Neural progenitor cell (in vitro differentiated cells): ENCODE measurements around the gene GADD45B. TPM values are rescaled to one million over a fixed set of nuclear protein-coding genes. Genes with fewer than 3 reads are reported as not detected.
"Not testable (repeated sequence)": the region's sequence is repeated elsewhere in the genome, so short reads cannot be mapped to it uniquely, and the experiment has no call there.

ENCODE experiments used
- DNase-seq: peaks from one replicate; pipeline ENCODE4 v3.0.0-alpha.2; 2016; ENCODE audit warnings: low spot score
- H2AFZ ChIP-seq: fragments of 200-600 bp; sonication (generic); replicated peaks from 2 replicates; pipeline ENCODE4 v1.6.1; 2016; ENCODE audit warnings: antibody characterized with exemption
- H3F3A ChIP-seq: fragments of 200-600 bp; sonication (generic); 2 replicates; pipeline ENCODE4 v1.6.1; 2016; ENCODE audit warnings: antibody characterized with exemption, low read depth
- H3K27ac ChIP-seq: fragments of 200-600 bp; sonication (generic); 2 replicates; pipeline ENCODE4 v1.5.1; 2016; ENCODE audit warnings: mild to moderate bottlenecking
- H3K27me3 ChIP-seq: fragments of 200-600 bp; sonication (generic); 2 replicates; pipeline ENCODE4 v1.6.1; 2016; ENCODE audit warnings: mild to moderate bottlenecking, moderate library complexity
- H3K36me3 ChIP-seq: fragments of 200-600 bp; sonication (generic); 2 replicates; pipeline ENCODE4 v1.5.1; 2016
- H3K4me1 ChIP-seq: fragments of 200-600 bp; sonication (generic); 2 replicates; pipeline ENCODE4 v1.6.1; 2016; ENCODE audit warnings: mixed run types
- H3K4me2 ChIP-seq: fragments of 200-600 bp; sonication (generic); 2 replicates; pipeline ENCODE4 v1.6.1; 2016
- H3K4me3 ChIP-seq: fragments of 200-600 bp; sonication (generic); 2 replicates; pipeline ENCODE4 v1.5.1; 2016
- H3K79me2 ChIP-seq: fragments of 200-600 bp; sonication (generic); 2 replicates; pipeline ENCODE4 v1.6.1; 2016; ENCODE audit warnings: low read depth
- H3K9ac ChIP-seq: fragments of 200-600 bp; sonication (generic); 2 replicates; pipeline ENCODE4 v1.6.1; 2016
- H3K9me3 ChIP-seq: fragments of 200-600 bp; sonication (generic); 2 replicates; pipeline ENCODE4 v1.5.1; 2016; ENCODE audit warnings: low read depth
- H4K20me1 ChIP-seq: fragments of 200-600 bp; sonication (generic); 2 replicates; pipeline ENCODE4 v1.6.1; 2016; ENCODE audit warnings: low read depth
- H3K27ac Mint-ChIP-seq: 3 replicates; pipeline ENCODE4 v1.8.0; 2021; ENCODE audit warnings: mixed read lengths
- H3K27me3 Mint-ChIP-seq: 2 replicates; pipeline ENCODE4 v1.8.0; 2022; ENCODE audit warnings: low read depth, mild to moderate bottlenecking, inconsistent platforms, moderate library complexity, mixed read lengths; ENCODE audit not compliant: insufficient read depth
- H3K36me3 Mint-ChIP-seq: 3 replicates; pipeline ENCODE4 v1.8.0; 2021; ENCODE audit warnings: mixed read lengths
- H3K4me1 Mint-ChIP-seq: 3 replicates; pipeline ENCODE4 v1.8.0; 2021; ENCODE audit warnings: mixed read lengths
- H3K4me3 Mint-ChIP-seq: 3 replicates; pipeline ENCODE4 v1.8.0; 2021; ENCODE audit warnings: mild to moderate bottlenecking, moderate library complexity, mixed read lengths
- H3K9me3 Mint-ChIP-seq: 3 replicates; pipeline ENCODE4 v1.8.0; 2020; ENCODE audit warnings: mixed read lengths
- CTCF ChIP-seq: fragments of 200-600 bp; sonication (generic); IDR thresholded peaks from 2 replicates; pipeline ENCODE4 v1.5.1; 2017; ENCODE audit warnings: antibody characterized with exemption, mild to moderate bottlenecking
- EZH2 ChIP-seq: fragments of 200-600 bp; sonication (generic); IDR thresholded peaks from 2 replicates; pipeline ENCODE4 v1.6.1; 2017; ENCODE audit warnings: antibody characterized with exemption, mild to moderate bottlenecking, moderate library complexity
- EZH2phosphoT487 ChIP-seq: fragments of 200-600 bp; sonication (generic); IDR thresholded peaks from 2 replicates; pipeline ENCODE4 v1.6.1; 2017; ENCODE audit warnings: antibody characterized with exemption
- total RNA-seq: library from RNA; depleted of rRNA; stranded (reverse); fragments of >200 nt; gene quantifications from 2 replicates; pipeline ENCODE4 v1.2.3, GENCODE V29; 2015; ENCODE audit warnings: low replicate concordance

The GADD45B gene
- total RNA-seq, 1 donor from 2014 or later = 6.2 TPM

- H3K9ac ChIP-seq = no peak overlapping the region
- H2AFZ ChIP-seq = no peak overlapping the region
- Mint-ChIP-seq H3K27ac (no peak overlapping the region), H3K9me3 (no peaks in the 10 kb centered on the region), H3K4me3 (no peak overlapping the region), H3K36me3 (no peaks in the 10 kb centered on the region), H3K27me3 (peaks cover 5% of the 10 kb centered on the region), H3K4me1 (peaks cover 19% of the 10 kb centered on the region)
- H3F3A ChIP-seq = peaks cover 10% of the 10 kb centered on the region
- DNase-seq = no peak
- TF ChIP-seq EZH2phosphoT487 = no peak
- TF ChIP-seq CTCF = no peak
- no peak for TF ChIP-seq EZH2
- H3K4me3 ChIP-seq = no peak overlapping the region
- no peak overlapping the region for H3K27ac ChIP-seq
- H3K27me3 ChIP-seq = no peaks in the 10 kb centered on the region
- H3K9me3 ChIP-seq = no peaks in the 10 kb centered on the region
- H3K4me1 ChIP-seq = no peaks in the 10 kb centered on the region
- H3K79me2 ChIP-seq = no peaks in the 10 kb centered on the region
- no peak overlapping the region for H3K4me2 ChIP-seq
- H4K20me1 ChIP-seq = no peaks in the 10 kb centered on the region
- no peaks in the 10 kb centered on the region for H3K36me3 ChIP-seq
These were observed 11.5 kb upstream of the GADD45B start for GRCh38 chr19:2464389-2464788.

- Histone ChIP-seq H3K9me3 (no peaks in the 10 kb centered on the region), H3K4me3 (no peak overlapping the region), H4K20me1 (no peaks in the 10 kb centered on the region), H2AFZ (no peak overlapping the region), H3K79me2 (no peaks in the 10 kb centered on the region), H3K27me3 (no peaks in the 10 kb centered on the region), H3K4me2 (no peak overlapping the region), H3K9ac (no peak overlapping the region), H3F3A (peaks cover 1% of the 10 kb centered on the region), H3K4me1 (no peaks in the 10 kb centered on the region), H3K27ac (no peak overlapping the region), H3K36me3 (no peaks in the 10 kb centered on the region)
- no peak for DNase-seq
- H3K27me3 Mint-ChIP-seq = peaks cover 2% of the 10 kb centered on the region
- no peaks in the 10 kb centered on the region for H3K9me3 Mint-ChIP-seq
- no peak overlapping the region for H3K4me3 Mint-ChIP-seq
- H3K4me1 Mint-ChIP-seq = peaks cover 13% of the 10 kb centered on the region
- H3K27ac Mint-ChIP-seq = peak overlapping the region; percentile 87
- TF ChIP-seq CTCF (no peak), EZH2 (no peak), EZH2phosphoT487 (no peak)
- no peaks in the 10 kb centered on the region for H3K36me3 Mint-ChIP-seq
These were observed 7.3 kb upstream of the GADD45B start for GRCh38 chr19:2468596-2468995.

- peak overlapping the region; percentile 66 for H3K4me3 Mint-ChIP-seq
- Histone ChIP-seq H3K36me3 (no peaks in the 10 kb centered on the region), H3K27ac (no peak overlapping the region)
These were observed 6.6 kb upstream of the GADD45B start for GRCh38 chr19:2469102-2469914.

GRCh38 chr19:2469915-2470200 lies 6.1 kb upstream of the GADD45B start:
- not testable (repeated sequence) for H3K79me2 ChIP-seq, H3K4me1 ChIP-seq, H3K36me3 Mint-ChIP-seq, H2AFZ ChIP-seq, H3K9ac ChIP-seq, H3K4me2 ChIP-seq, H3K27me3 Mint-ChIP-seq, H3K4me3 ChIP-seq, H3K27ac ChIP-seq, H4K20me1 ChIP-seq, H3K27ac Mint-ChIP-seq, H3K9me3 Mint-ChIP-seq, H3F3A ChIP-seq, H3K27me3 ChIP-seq, H3K36me3 ChIP-seq, H3K9me3 ChIP-seq, DNase-seq
- H3K4me3 Mint-ChIP-seq = peak overlapping the region; percentile 66
- H3K4me1 Mint-ChIP-seq = peaks cover 13% of the 10 kb centered on the region

More at GRCh38 chr19:2469102-2469914, 6.6 kb upstream of the GADD45B start:
- no peaks in the 10 kb centered on the region for H4K20me1 ChIP-seq
- no peak overlapping the region for H3K4me2 ChIP-seq
- H3F3A ChIP-seq = no peaks in the 10 kb centered on the region
- H3K27me3 ChIP-seq = no peaks in the 10 kb centered on the region
- no peaks in the 10 kb centered on the region for H3K4me1 ChIP-seq
- no peak overlapping the region for H3K9ac ChIP-seq
- no peak for DNase-seq
- H2AFZ ChIP-seq = no peak overlapping the region
- peaks cover 13% of the 10 kb centered on the region for H3K4me1 Mint-ChIP-seq
- H3K4me3 ChIP-seq = no peak overlapping the region
- H3K79me2 ChIP-seq = no peaks in the 10 kb centered on the region
- no peak overlapping the region for H3K27ac Mint-ChIP-seq
- no peaks in the 10 kb centered on the region for H3K9me3 Mint-ChIP-seq
- H3K9me3 ChIP-seq = no peaks in the 10 kb centered on the region
- TF ChIP-seq EZH2 (no peak), EZH2phosphoT487 (no peak), CTCF (no peak)
- no peaks in the 10 kb centered on the region for H3K36me3 Mint-ChIP-seq
- peaks cover 2% of the 10 kb centered on the region for H3K27me3 Mint-ChIP-seq
